Measurements from ENCODE around the gene SULT4A1.
"Not testable (repeated sequence)": the region's sequence is repeated elsewhere in the genome, so short reads cannot be mapped to it uniquely, and the experiment has no call there.

GRCh38 chr22:43903033-43903432 lies 40.7 kb upstream of the SULT4A1 start:
- not testable (repeated sequence) for TF ChIP-seq BHLHE40 (IDR thresholded peaks at IDR 0.05; ENCODE audit: borderline replicate concordance); HDGF (IDR thresholded peaks at IDR 0.05; ENCODE audit: borderline replicate concordance); L3MBTL2 (conservative IDR thresholded peaks at IDR 0.05); ARNT (IDR thresholded peaks at IDR 0.05); PKNOX1 (IDR thresholded peaks at IDR 0.05); FOXM1 (IDR thresholded peaks at IDR 0.05; ENCODE audit: borderline replicate concordance)

Measured in HEK293T (cell line).